ENCODE measurements around the gene ZNF311. TPM values are rescaled to one million over a fixed set of nuclear protein-coding genes. Genes with fewer than 3 reads are reported as not detected.

ZNF311 gene
- total RNA-seq: under 1 TPM; 0.35 to 0.71 TPM

GRCh38 chr6:29005183-29005885, at the start of gene ZNF311:
TSS of gene ZNF311 (minus strand) at chr6:29005315. CDS start at chr6:29003954, 1,361 bp downstream.
- Mint-ChIP-seq H3K27ac (peak within 1 kb of the TSS; percentile 78), H3K4me1 (peaks cover 9% of the 10 kb centered on the region), H3K36me3 (ENCODE audit: low read depth) (no peaks in the 10 kb centered on the region), H3K9me3 (peaks cover 7% of the 10 kb centered on the region), H3K27me3 (no peaks in the 10 kb centered on the region), H3K4me3 (peak within 1 kb of the TSS; percentile 85)
- peak; percentile 99 for ATAC-seq (replicated peaks)

- ATAC-seq (replicated peaks): no peak
- peaks cover 46% of the 10 kb centered on the region for H3K27me3 Mint-ChIP-seq
- H3K9me3 Mint-ChIP-seq: no peaks in the 10 kb centered on the region
- no peak overlapping the region for H3K4me3 Mint-ChIP-seq
- H3K4me1 Mint-ChIP-seq: no peaks in the 10 kb centered on the region
- H3K27ac Mint-ChIP-seq: no peak overlapping the region
- no peaks in the 10 kb centered on the region for H3K36me3 Mint-ChIP-seq (ENCODE audit: low read depth)
Measured at GRCh38 chr6:29051680-29052079, 46.6 kb upstream of the ZNF311 start.

GRCh38 chr6:29045075-29045474, 40.0 kb upstream of the ZNF311 start, which contains the start of gene OR2W1:
TSS of gene OR2W1 (minus strand) at chr6:29045175. CDS start at chr6:29045175, 0 bp downstream.
- H3K9me3 Mint-ChIP-seq: peaks cover 7% of the 10 kb centered on the region
- H3K27ac Mint-ChIP-seq: no peak within 1 kb of the TSS
- H3K4me3 Mint-ChIP-seq: no peak within 1 kb of the TSS
- H3K36me3 Mint-ChIP-seq (ENCODE audit: low read depth): no peaks in the 10 kb centered on the region
- no peaks in the 10 kb centered on the region for H3K4me1 Mint-ChIP-seq
- H3K27me3 Mint-ChIP-seq: peaks cover 54% of the 10 kb centered on the region
- no peak for ATAC-seq (replicated peaks)

- no peak for ATAC-seq (replicated peaks)
- Mint-ChIP-seq H3K36me3 (ENCODE audit: low read depth) (no peaks in the 10 kb centered on the region), H3K9me3 (no peaks in the 10 kb centered on the region), H3K27me3 (peaks cover 25% of the 10 kb centered on the region), H3K4me3 (no peak overlapping the region), H3K27ac (no peak overlapping the region), H3K4me1 (no peaks in the 10 kb centered on the region)
Measured at GRCh38 chr6:29035951-29036350, 30.8 kb upstream of the ZNF311 start.

GRCh38 chr6:29028821-29029220, 23.7 kb upstream of the ZNF311 start:
- no peak for ATAC-seq (replicated peaks)
- no peak overlapping the region for H3K27ac Mint-ChIP-seq
- no peaks in the 10 kb centered on the region for H3K36me3 Mint-ChIP-seq (ENCODE audit: low read depth)
- no peaks in the 10 kb centered on the region for H3K9me3 Mint-ChIP-seq
- peaks cover 43% of the 10 kb centered on the region for H3K27me3 Mint-ChIP-seq
- H3K4me3 Mint-ChIP-seq: no peak overlapping the region
- H3K4me1 Mint-ChIP-seq: no peaks in the 10 kb centered on the region

- Mint-ChIP-seq H3K36me3 (ENCODE audit: low read depth) (no peaks in the 10 kb centered on the region), H3K27me3 (peaks cover 45% of the 10 kb centered on the region), H3K27ac (no peak overlapping the region), H3K4me3 (no peak overlapping the region), H3K9me3 (no peaks in the 10 kb centered on the region), H3K4me1 (no peaks in the 10 kb centered on the region)
- no peak for ATAC-seq (replicated peaks)
Measured at GRCh38 chr6:29025927-29026585, 20.9 kb upstream of the ZNF311 start.

- no peaks in the 10 kb centered on the region for H3K36me3 Mint-ChIP-seq (ENCODE audit: low read depth)
- no peak overlapping the region for H3K4me3 Mint-ChIP-seq
- ATAC-seq (replicated peaks): no peak
- peaks cover 24% of the 10 kb centered on the region for H3K27me3 Mint-ChIP-seq
- H3K27ac Mint-ChIP-seq: no peak overlapping the region
- peaks cover 8% of the 10 kb centered on the region for H3K4me1 Mint-ChIP-seq
- H3K9me3 Mint-ChIP-seq: no peaks in the 10 kb centered on the region
Measured at GRCh38 chr6:29021434-29021833, 16.3 kb upstream of the ZNF311 start.

- Mint-ChIP-seq H3K27ac (no peak overlapping the region), H3K36me3 (ENCODE audit: low read depth) (no peaks in the 10 kb centered on the region), H3K27me3 (peaks cover 12% of the 10 kb centered on the region), H3K4me1 (peaks cover 16% of the 10 kb centered on the region), H3K4me3 (no peak overlapping the region), H3K9me3 (no peaks in the 10 kb centered on the region)
- ATAC-seq (replicated peaks): no peak
Measured at GRCh38 chr6:29019629-29020028, 14.5 kb upstream of the ZNF311 start.

- peaks cover 16% of the 10 kb centered on the region for H3K4me1 Mint-ChIP-seq
Measured at GRCh38 chr6:29017428-29017802, 12.3 kb upstream of the ZNF311 start.

GRCh38 chr6:29016559-29017427, 11.7 kb upstream of the ZNF311 start:
- Mint-ChIP-seq H3K27ac (peak overlapping the region; percentile 85), H3K9me3 (no peaks in the 10 kb centered on the region), H3K27me3 (no peaks in the 10 kb centered on the region), H3K36me3 (ENCODE audit: low read depth) (no peaks in the 10 kb centered on the region), H3K4me1 (peaks cover 16% of the 10 kb centered on the region), H3K4me3 (peak overlapping the region; percentile 93)
- peak; percentile 92 for ATAC-seq (replicated peaks)

More at GRCh38 chr6:29017428-29017802, 12.3 kb upstream of the ZNF311 start:
- ATAC-seq (replicated peaks): no peak
- Mint-ChIP-seq H3K36me3 (ENCODE audit: low read depth) (no peaks in the 10 kb centered on the region), H3K4me3 (peak overlapping the region; percentile 93), H3K9me3 (no peaks in the 10 kb centered on the region), H3K27ac (no peak overlapping the region), H3K27me3 (peaks cover 6% of the 10 kb centered on the region)

GRCh38 chr6:29014729-29015608, 9.9 kb upstream of the ZNF311 start:
- Mint-ChIP-seq H3K27me3 (no peaks in the 10 kb centered on the region), H3K4me3 (peak overlapping the region; percentile 93), H3K9me3 (no peaks in the 10 kb centered on the region), H3K27ac (no peak overlapping the region), H3K4me1 (peaks cover 21% of the 10 kb centered on the region), H3K36me3 (ENCODE audit: low read depth) (no peaks in the 10 kb centered on the region)
- no peak for ATAC-seq (replicated peaks)

- peak; percentile 85 for ATAC-seq (replicated peaks)
- Mint-ChIP-seq H3K4me3 (peak overlapping the region; percentile 94), H3K36me3 (ENCODE audit: low read depth) (no peaks in the 10 kb centered on the region), H3K27me3 (no peaks in the 10 kb centered on the region), H3K27ac (peak overlapping the region; percentile 91), H3K4me1 (peaks cover 13% of the 10 kb centered on the region), H3K9me3 (no peaks in the 10 kb centered on the region)
Measured at GRCh38 chr6:29011276-29011734, 6.2 kb upstream of the ZNF311 start.

GRCh38 chr6:29009358-29009757, 4.2 kb upstream of the ZNF311 start:
- Mint-ChIP-seq H3K27me3 (no peaks in the 10 kb centered on the region), H3K27ac (no peak overlapping the region), H3K4me3 (no peak overlapping the region), H3K36me3 (ENCODE audit: low read depth) (no peaks in the 10 kb centered on the region), H3K9me3 (peaks cover 7% of the 10 kb centered on the region), H3K4me1 (peaks cover 10% of the 10 kb centered on the region)
- ATAC-seq (replicated peaks): no peak

- peaks cover 7% of the 10 kb centered on the region for H3K9me3 Mint-ChIP-seq
- no peak overlapping the region for H3K4me3 Mint-ChIP-seq
- H3K27me3 Mint-ChIP-seq: no peaks in the 10 kb centered on the region
- no peak overlapping the region for H3K27ac Mint-ChIP-seq
- no peak for ATAC-seq (replicated peaks)
- peaks cover 14% of the 10 kb centered on the region for H3K4me1 Mint-ChIP-seq
- H3K36me3 Mint-ChIP-seq (ENCODE audit: low read depth): no peaks in the 10 kb centered on the region
Measured at GRCh38 chr6:29008089-29008488, 3.0 kb upstream of the ZNF311 start.
